K562 (cell line): ENCODE measurements around the gene CSK. TPM values are rescaled to one million over a fixed set of nuclear protein-coding genes. Genes with fewer than 3 reads are reported as not detected.

Experiments
- BRF1 ChIP-seq: IDR thresholded peaks from 3 replicates; pipeline ENCODE4 v1.6.1; 2011; ENCODE audit warnings: borderline replicate concordance, mild to moderate bottlenecking; ENCODE audit not compliant: insufficient read length; ENCODE audit errors: extremely low read depth
- CBFB ChIP-seq: sonication (generic); formaldehyde crosslinking; IDR thresholded peaks from 2 replicates; pipeline ENCODE4 v1.4.0; 2020; ENCODE audit warnings: mild to moderate bottlenecking, missing genetic modification reagents
- FOXK1 ChIP-seq: sonication (generic); formaldehyde crosslinking; IDR thresholded peaks from 2 replicates; pipeline ENCODE4 v1.8.0; 2022; ENCODE audit warnings: missing genetic modification reagents, mild to moderate bottlenecking, borderline replicate concordance
- HIVEP1 ChIP-seq: fragments of 250-450 bp; sonication (Bioruptor Pico); IDR thresholded peaks from 2 replicates; pipeline ENCODE4 v1.4.0; 2020; ENCODE audit warnings: mild to moderate bottlenecking
- KLF13 ChIP-seq: fragments of 450-650 bp; IDR thresholded peaks from 2 replicates; pipeline ENCODE4 v1.6.1; 2016; ENCODE audit warnings: missing genetic modification characterization, low read depth, mild to moderate bottlenecking, missing compliant biosample characterization, moderate library complexity, borderline replicate concordance
- MAZ ChIP-seq, 2 experiments: fragments of 450-650 bp in 1 of 2; sonication (generic) in 1 of 2; formaldehyde crosslinking; IDR thresholded peaks in 1 of 2; conservative IDR thresholded peaks in 1 of 2; 2 replicates each; pipeline versions ENCODE4 v1.4.0 to v1.5.0; 2020; ENCODE audit warnings: mild to moderate bottlenecking in 1 of 2, missing genetic modification reagents in 1 of 2
- MIER1 ChIP-seq: fragments of 450-650 bp; IDR thresholded peaks from 2 replicates; pipeline ENCODE4 v1.6.1; 2016; ENCODE audit warnings: antibody characterized with exemption, mild to moderate bottlenecking, low read depth
- MTA1 ChIP-seq: fragments of 450-650 bp; IDR thresholded peaks from 2 replicates; pipeline ENCODE4 v1.6.1; 2017; ENCODE audit warnings: borderline replicate concordance
- MYC ChIP-seq, 2 experiments: fragments of 250-450 bp in 1 of 2; sonication (Bioruptor Pico) in 1 of 2; IDR thresholded peaks; 2 replicates each; pipeline versions ENCODE4 v1.5.1 to v1.6.1; 2012 to 2021; ENCODE audit warnings: low read depth in 2 of 2, borderline replicate concordance in 1 of 2, improper control_type of control experiment in 1 of 2, low read length in 1 of 2, mild to moderate bottlenecking in 1 of 2, moderate library complexity in 1 of 2
- MYNN ChIP-seq, 2 experiments: sonication (generic); formaldehyde crosslinking in 1 of 2; IDR thresholded peaks; 2 replicates each; pipeline versions ENCODE4 v1.5.0 to v1.6.1; 2016 to 2020; ENCODE audit warnings: antibody characterized with exemption in 1 of 2, missing genetic modification reagents in 1 of 2
- NR2C2 ChIP-seq, 2 experiments: fragments of 200-800 bp in 1 of 2; sonication (Bioruptor generic) in 1 of 2; sonication (generic) in 1 of 2; formaldehyde crosslinking in 1 of 2; IDR thresholded peaks; 2 replicates each; pipeline versions ENCODE4 v1.6.1 to v1.8.0; 2016 to 2022; ENCODE audit warnings: mild to moderate bottlenecking in 1 of 2, missing compliant biosample characterization in 1 of 2, missing genetic modification characterization in 1 of 2, missing genetic modification reagents in 1 of 2
- polyA plus RNA-seq, 8 experiments: library from polyadenylated mRNA; depleted of rRNA in 4 of 8; stranded (reverse) in 5 of 8; unstranded in 3 of 8; fragments of >200 nt; fragmentation: Nextera tagmentation in 2 of 8; fragmentation: Illumina TruSeq in 1 of 8; extraction: Ambion mirVana in 2 of 8; extraction: Trizol in 1 of 8; gene quantifications; 2 replicates each; pipeline versions ENCODE4 v1.2.1 to v1.2.3, GENCODE V29; 2011 to 2014; ENCODE audit warnings: inconsistent platforms in 1 of 8, missing spikeins in 1 of 8
- total RNA-seq, 7 experiments: library from RNA; depleted of rRNA in 6 of 7; stranded (reverse); fragments of >200 nt in 6 of 7; fragmentation: Illumina TruSeq in 2 of 7; extraction: Trizol in 2 of 7; gene quantifications; 2 replicates each; pipeline versions ENCODE4 v1.2.1 to v1.2.3, GENCODE V29; 2011 to 2021; ENCODE audit warnings: low replicate concordance in 1 of 7
- TF ChIP-seq, protein P1 (sequence below): fragments of 250-450 bp; sonication (Bioruptor Pico); IDR thresholded peaks from 2 replicates; pipeline ENCODE4 v1.5.0; 2021
- TF ChIP-seq, protein P2 (sequence below): fragments of 250-450 bp; sonication (Bioruptor Pico); IDR thresholded peaks from 2 replicates; pipeline ENCODE4 v1.8.0; 2021; ENCODE audit warnings: moderate library complexity, mild to moderate bottlenecking, inconsistent platforms
- TF ChIP-seq, protein P3 (sequence below): fragments of 450-650 bp; IDR thresholded peaks from 2 replicates; pipeline ENCODE4 v1.7.0; 2016; ENCODE audit warnings: borderline replicate concordance
- TF ChIP-seq, protein P4 (sequence below): fragments of 450-650 bp; formaldehyde crosslinking; IDR thresholded peaks from 2 replicates; pipeline ENCODE4 v1.4.0; 2020; ENCODE audit warnings: mild to moderate bottlenecking, moderate library complexity
- TF ChIP-seq, protein P5 (sequence below): fragments of 250-450 bp; sonication (Bioruptor Pico); IDR thresholded peaks from 2 replicates; pipeline ENCODE4 v1.9.0; 2021; ENCODE audit warnings: mild to moderate bottlenecking, inconsistent platforms

CSK gene
- total and polyA plus RNA-seq, 9 of the 15 experiments (the other 6 are each of a cell fraction or from before 2014, with no cell fraction given): 1.5 to 112 (median 22.5) TPM

DNA sequence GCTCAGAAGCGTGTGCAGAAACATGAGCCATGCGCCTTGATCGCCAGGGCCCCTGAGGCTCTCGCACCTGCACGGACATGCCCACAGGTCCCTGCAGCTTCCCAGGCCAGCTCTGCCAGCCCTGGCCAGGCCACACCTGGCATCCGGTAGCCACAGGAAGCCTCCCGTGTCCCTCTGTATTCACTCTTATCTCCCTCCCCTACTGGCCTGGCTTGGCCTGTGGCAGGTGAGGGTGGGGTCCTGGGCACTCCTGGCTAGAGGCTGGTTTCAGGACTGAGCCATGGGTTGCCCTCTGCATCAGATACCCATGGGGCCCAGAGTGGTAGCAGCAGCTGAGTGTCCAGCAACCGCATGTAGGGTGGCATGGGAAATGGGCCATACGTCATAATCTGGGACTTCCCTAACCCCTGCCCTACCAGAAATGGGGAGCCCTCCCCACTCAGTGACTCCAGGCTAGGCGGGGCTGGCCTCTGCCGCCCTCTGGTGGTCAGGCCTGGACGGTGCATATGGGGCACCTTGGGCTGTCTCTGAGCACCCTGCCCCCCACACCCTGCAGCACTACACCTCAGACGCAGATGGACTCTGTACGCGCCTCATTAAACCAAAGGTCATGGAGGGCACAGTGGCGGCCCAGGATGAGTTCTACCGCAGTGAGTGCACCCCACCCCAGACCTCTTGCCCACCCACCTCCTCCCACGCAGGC lies 18.1 kb downstream of the CSK start (continued):
- TF ChIP-seq BRF1 (no peak), KLF13 (tag) (no peak), MIER1 (no peak; the same call in 1 of the 2 replicates), HIVEP1 (CRISPR knock-in tag) (0 out of 2 replicates have a peak, but pooled peaks have one; percentile 40), CBFB (no peak), MAZ (CRISPR knock-in tag; conservative IDR thresholded peaks at IDR 0.05 in 1 of 2, IDR thresholded peaks at IDR 0.05 in 1 of 2) (peak; percentile 77 to 89), FOXK1 (CRISPR knock-in tag) (no peak), MYC (IDR thresholded peaks at IDR 0.05; ENCODE audit: low read depth, low read length) (peak; percentile 40; the same call in 1 of the 2 replicates), MYC (CRISPR knock-in tag; IDR thresholded peaks at IDR 0.05; ENCODE audit: borderline replicate concordance, low read depth) (no peak), MYNN (IDR thresholded peaks at IDR 0.05) (0 out of 2 replicates have a peak, but pooled peaks have one; percentile 65), MYNN (CRISPR knock-in tag; IDR thresholded peaks at IDR 0.05) (no peak), NR2C2 (CRISPR knock-in tag; IDR thresholded peaks at IDR 0.05) (0 out of 2 replicates have a peak, but pooled peaks have one; percentile 41), NR2C2 (tag; IDR thresholded peaks at IDR 0.05) (no peak), MTA1 (no peak)
- TF ChIP-seq, protein P1, sequence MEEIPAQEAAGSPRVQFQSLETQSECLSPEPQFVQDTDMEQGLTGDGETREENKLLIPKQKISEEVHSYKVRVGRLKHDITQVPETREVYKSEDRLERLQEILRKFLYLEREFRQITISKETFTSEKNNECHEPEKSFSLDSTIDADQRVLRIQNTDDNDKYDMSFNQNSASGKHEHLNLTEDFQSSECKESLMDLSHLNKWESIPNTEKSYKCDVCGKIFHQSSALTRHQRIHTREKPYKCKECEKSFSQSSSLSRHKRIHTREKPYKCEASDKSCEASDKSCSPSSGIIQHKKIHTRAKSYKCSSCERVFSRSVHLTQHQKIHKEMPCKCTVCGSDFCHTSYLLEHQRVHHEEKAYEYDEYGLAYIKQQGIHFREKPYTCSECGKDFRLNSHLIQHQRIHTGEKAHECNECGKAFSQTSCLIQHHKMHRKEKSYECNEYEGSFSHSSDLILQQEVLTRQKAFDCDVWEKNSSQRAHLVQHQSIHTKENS (CRISPR knock-in tag): no peak
- TF ChIP-seq, protein P2, sequence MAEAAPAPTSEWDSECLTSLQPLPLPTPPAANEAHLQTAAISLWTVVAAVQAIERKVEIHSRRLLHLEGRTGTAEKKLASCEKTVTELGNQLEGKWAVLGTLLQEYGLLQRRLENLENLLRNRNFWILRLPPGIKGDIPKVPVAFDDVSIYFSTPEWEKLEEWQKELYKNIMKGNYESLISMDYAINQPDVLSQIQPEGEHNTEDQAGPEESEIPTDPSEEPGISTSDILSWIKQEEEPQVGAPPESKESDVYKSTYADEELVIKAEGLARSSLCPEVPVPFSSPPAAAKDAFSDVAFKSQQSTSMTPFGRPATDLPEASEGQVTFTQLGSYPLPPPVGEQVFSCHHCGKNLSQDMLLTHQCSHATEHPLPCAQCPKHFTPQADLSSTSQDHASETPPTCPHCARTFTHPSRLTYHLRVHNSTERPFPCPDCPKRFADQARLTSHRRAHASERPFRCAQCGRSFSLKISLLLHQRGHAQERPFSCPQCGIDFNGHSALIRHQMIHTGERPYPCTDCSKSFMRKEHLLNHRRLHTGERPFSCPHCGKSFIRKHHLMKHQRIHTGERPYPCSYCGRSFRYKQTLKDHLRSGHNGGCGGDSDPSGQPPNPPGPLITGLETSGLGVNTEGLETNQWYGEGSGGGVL (CRISPR knock-in tag): no peak
- TF ChIP-seq, protein P3, sequence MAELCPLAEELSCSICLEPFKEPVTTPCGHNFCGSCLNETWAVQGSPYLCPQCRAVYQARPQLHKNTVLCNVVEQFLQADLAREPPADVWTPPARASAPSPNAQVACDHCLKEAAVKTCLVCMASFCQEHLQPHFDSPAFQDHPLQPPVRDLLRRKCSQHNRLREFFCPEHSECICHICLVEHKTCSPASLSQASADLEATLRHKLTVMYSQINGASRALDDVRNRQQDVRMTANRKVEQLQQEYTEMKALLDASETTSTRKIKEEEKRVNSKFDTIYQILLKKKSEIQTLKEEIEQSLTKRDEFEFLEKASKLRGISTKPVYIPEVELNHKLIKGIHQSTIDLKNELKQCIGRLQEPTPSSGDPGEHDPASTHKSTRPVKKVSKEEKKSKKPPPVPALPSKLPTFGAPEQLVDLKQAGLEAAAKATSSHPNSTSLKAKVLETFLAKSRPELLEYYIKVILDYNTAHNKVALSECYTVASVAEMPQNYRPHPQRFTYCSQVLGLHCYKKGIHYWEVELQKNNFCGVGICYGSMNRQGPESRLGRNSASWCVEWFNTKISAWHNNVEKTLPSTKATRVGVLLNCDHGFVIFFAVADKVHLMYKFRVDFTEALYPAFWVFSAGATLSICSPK: no peak
- TF ChIP-seq, protein P4, sequence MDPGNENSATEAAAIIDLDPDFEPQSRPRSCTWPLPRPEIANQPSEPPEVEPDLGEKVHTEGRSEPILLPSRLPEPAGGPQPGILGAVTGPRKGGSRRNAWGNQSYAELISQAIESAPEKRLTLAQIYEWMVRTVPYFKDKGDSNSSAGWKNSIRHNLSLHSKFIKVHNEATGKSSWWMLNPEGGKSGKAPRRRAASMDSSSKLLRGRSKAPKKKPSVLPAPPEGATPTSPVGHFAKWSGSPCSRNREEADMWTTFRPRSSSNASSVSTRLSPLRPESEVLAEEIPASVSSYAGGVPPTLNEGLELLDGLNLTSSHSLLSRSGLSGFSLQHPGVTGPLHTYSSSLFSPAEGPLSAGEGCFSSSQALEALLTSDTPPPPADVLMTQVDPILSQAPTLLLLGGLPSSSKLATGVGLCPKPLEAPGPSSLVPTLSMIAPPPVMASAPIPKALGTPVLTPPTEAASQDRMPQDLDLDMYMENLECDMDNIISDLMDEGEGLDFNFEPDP (CRISPR knock-in tag): no peak
- TF ChIP-seq, protein P5, sequence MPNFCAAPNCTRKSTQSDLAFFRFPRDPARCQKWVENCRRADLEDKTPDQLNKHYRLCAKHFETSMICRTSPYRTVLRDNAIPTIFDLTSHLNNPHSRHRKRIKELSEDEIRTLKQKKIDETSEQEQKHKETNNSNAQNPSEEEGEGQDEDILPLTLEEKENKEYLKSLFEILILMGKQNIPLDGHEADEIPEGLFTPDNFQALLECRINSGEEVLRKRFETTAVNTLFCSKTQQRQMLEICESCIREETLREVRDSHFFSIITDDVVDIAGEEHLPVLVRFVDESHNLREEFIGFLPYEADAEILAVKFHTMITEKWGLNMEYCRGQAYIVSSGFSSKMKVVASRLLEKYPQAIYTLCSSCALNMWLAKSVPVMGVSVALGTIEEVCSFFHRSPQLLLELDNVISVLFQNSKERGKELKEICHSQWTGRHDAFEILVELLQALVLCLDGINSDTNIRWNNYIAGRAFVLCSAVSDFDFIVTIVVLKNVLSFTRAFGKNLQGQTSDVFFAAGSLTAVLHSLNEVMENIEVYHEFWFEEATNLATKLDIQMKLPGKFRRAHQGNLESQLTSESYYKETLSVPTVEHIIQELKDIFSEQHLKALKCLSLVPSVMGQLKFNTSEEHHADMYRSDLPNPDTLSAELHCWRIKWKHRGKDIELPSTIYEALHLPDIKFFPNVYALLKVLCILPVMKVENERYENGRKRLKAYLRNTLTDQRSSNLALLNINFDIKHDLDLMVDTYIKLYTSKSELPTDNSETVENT: no peak
